Heart right ventricle (tissue), 16 donors: ENCODE measurements around the gene LRAT. TPM values are rescaled to one million over a fixed set of nuclear protein-coding genes. Genes with fewer than 3 reads are reported as not detected.

ENCODE experiments used
- ATAC-seq, 8 donors: fragments of 200-7000 bp; cut with Tn5 transposase; one replicate each; pipeline ENCODE4 v1.9.1; 2020; ENCODE audit warnings: mild to moderate bottlenecking in 8 of 8, moderate library complexity in 8 of 8, moderate number of reproducible peaks in 1 of 8
- DNase-seq, 2 donors: peaks; one replicate each; pipeline ENCODE4 v3.0.0-alpha.2; 2020
- H3K27ac ChIP-seq, 10 donors: fragments of 200-600 bp; sonication (generic) in 2 of 10; one replicate each; pipeline versions ENCODE4 v1.5.0 to v1.8.0; 2020 to 2022; ENCODE audit warnings: mild to moderate bottlenecking in 3 of 10
- H3K27me3 ChIP-seq, 7 donors: fragments of 200-600 bp; one replicate each; pipeline ENCODE4 v1.8.0; 2021 to 2022; ENCODE audit warnings: mild to moderate bottlenecking in 2 of 7
- H3K36me3 ChIP-seq, 9 donors: fragments of 200-600 bp; sonication (generic) in 1 of 9; one replicate each; pipeline versions ENCODE4 v1.5.0 to v1.8.0; 2020 to 2022; ENCODE audit warnings: mild to moderate bottlenecking in 2 of 9
- H3K4me1 ChIP-seq, 9 donors: fragments of 200-600 bp; sonication (generic) in 1 of 9; one replicate each; pipeline versions ENCODE4 v1.5.0 to v1.8.0; 2020 to 2022; ENCODE audit warnings: mild to moderate bottlenecking in 4 of 9
- H3K4me3 ChIP-seq, 10 donors: fragments of 200-600 bp; sonication (generic) in 2 of 10; one replicate each; pipeline versions ENCODE4 v1.5.0 to v1.8.0; 2020 to 2022; ENCODE audit warnings: mild to moderate bottlenecking in 7 of 10, moderate library complexity in 2 of 10
- H3K9me3 ChIP-seq, 11 donors: fragments of 200-600 bp in 10 of 11; sonication (generic) in 2 of 11; one replicate each; pipeline versions ENCODE4 v1.5.0 to v1.8.0; 2013 to 2022; ENCODE audit warnings: mild to moderate bottlenecking in 2 of 11, control low read depth in 1 of 11, moderate library complexity in 1 of 11
- CTCF ChIP-seq, 9 donors: fragments of 200-600 bp; sonication (generic) in 2 of 9; IDR thresholded peaks; one replicate each; pipeline versions ENCODE4 v1.5.0 to v1.8.0; 2021 to 2022; ENCODE audit warnings: antibody characterized with exemption in 9 of 9, mild to moderate bottlenecking in 5 of 9, moderate library complexity in 1 of 9
- WGBS, 2 donors: extraction: QIAGEN DNeasy Blood & Tissue Kit; methylation state at CpG; one replicate each; pipeline ENCODE4 v1.1.7; 2013; ENCODE audit warnings: inconsistent platforms in 1 of 2; 5-methylcytosine and 5-hydroxymethylcytosine counted together
- intact Hi-C, 10 donors: fragments of 100-400 bp; cut with DNase I; formaldehyde crosslinking; loops; one replicate each; pipeline versions ENCODE4 v1.11.1 to v1.14.2; 2022
- polyA plus RNA-seq, 2 donors: library from polyadenylated mRNA; stranded (reverse); fragments of 200-250 nt; gene quantifications; one replicate each; pipeline ENCODE4 v1.2.3, GENCODE V29; 2013
- total RNA-seq, 10 donors: library from RNA; stranded (reverse); fragmentation: NEBNext Ultra II Directional in 3 of 10; extraction: Animal tissue kit (Norgen Biotek cat#: 25700) in 3 of 10; gene quantifications; one replicate each; pipeline versions ENCODE4 v1.2.1 to v1.2.4, GENCODE V29; 2021 to 2023
- donor health status: Arrhythmogenic right ventricular cardiomyopathy.
- donor health status: ischemic (EF 13 %, LVEDD 7.1; RV severe dilation, severe dysfunction).
- donor health status: healthy with polysubstance abuse.
- donor health status: DM: no; HTN: yes; CAD: no.
- donor health status: DM: no; HTN: no; CAD: no.
- donor health status: ischemic (EF 25% LVEDD 6.9; RV normal size, moderate dysfunction).
- donor health status: ischemic (EF 25% LVEDD 5.7; RV mildly dilated, moderate dysfunction).
- donor health status: healthy.
- donor health status: DM: yes; HTN: yes; CAD: no.
- donor health status: Ischemic cardiomyopathy.
- donor health status: ischemic (EF 35%, LVEDD 5.7; RV mildly dilated, moderate dysfunction).
- donor health status: nonischemic (EF 11% LVEDD 7.7; RV severe dilation, severe dysfunction).
- donor health status: DM: yes; HTN: yes; CAD: no.
- donor health status: PGD.
- donor health status: ischemic (EF 29% LVEDD 5.4; RV normal size, mild dysfunction).
- donor health status: nonischemic (EF 23%, LVEDD 6.1; RV moderate dilation, normal function).

Gene LRAT
- total and polyA plus RNA-seq, 12 donors, result 0.11 to 0.15 TPM; not detected in 10

GRCh38 chr4:154741131-154741665 lies 2.6 kb upstream of the LRAT start:
- ATAC-seq (no peak), DNase-seq (no peak)
- peak overlapping the region in 2 of 10 donors; percentile 13 to 43 for H3K4me3 ChIP-seq
- H3K36me3 ChIP-seq, result no peaks in the 10 kb centered on the region
- H3K27ac ChIP-seq, result no peak overlapping the region
- WGBS, 2 donors, result 20 to 30% methylated on average over 20 of the region's 20 CpGs
- no peaks in the 10 kb centered on the region for H3K9me3 ChIP-seq
- H3K27me3 ChIP-seq, result peaks cover 15 to 64% (median 55%) of the 10 kb centered on the region in 7 donors
- H3K4me1 ChIP-seq, result peaks cover 0 to 32% (median 18%) of the 10 kb centered on the region in 9 donors
- intact Hi-C loops, result no loop called here
- TF ChIP-seq CTCF (IDR thresholded peaks at IDR 0.05), result no peak

GRCh38 chr4:154741922-154742850 lies 1.6 kb upstream of the LRAT start:
- no peaks in the 10 kb centered on the region for H3K9me3 ChIP-seq

GRCh38 chr4:154744341-154744926 lies 634 bp downstream of the LRAT start:
- intact Hi-C loops, result no loop called here
- no peaks in the 10 kb centered on the region for H3K36me3 ChIP-seq
- 4 to 6% methylated on average over 31 of the region's 31 CpGs for WGBS, 2 donors
- H3K4me3 ChIP-seq, result peak overlapping the region in 7 of 10 donors; percentile 40 to 51 (median 43)
- no peak for ATAC-seq
- TF ChIP-seq CTCF (IDR thresholded peaks at IDR 0.05), result no peak
- no peak for DNase-seq
- peaks cover 0 to 32% (median 18%) of the 10 kb centered on the region in 9 donors for H3K4me1 ChIP-seq
- peaks cover 15 to 90% (median 70%) of the 10 kb centered on the region in 7 donors for H3K27me3 ChIP-seq
- no peaks in the 10 kb centered on the region for H3K9me3 ChIP-seq
- no peak overlapping the region for H3K27ac ChIP-seq

More at GRCh38 chr4:154741922-154742850, 1.6 kb upstream of the LRAT start:
- Histone ChIP-seq H3K4me3 (peak overlapping the region in 9 of 10 donors; percentile 4 to 51 (median 39)), H3K36me3 (no peaks in the 10 kb centered on the region), H3K4me1 (peaks cover 0 to 32% (median 18%) of the 10 kb centered on the region in 9 donors), H3K27ac (no peak overlapping the region), H3K27me3 (peaks cover 15 to 74% (median 64%) of the 10 kb centered on the region in 7 donors)
- 2% methylated on average over 49 of the region's 49 CpGs for WGBS, 2 donors
- DNase-seq (no peak), ATAC-seq (no peak)
- intact Hi-C loops, result no loop called here
- TF ChIP-seq CTCF (IDR thresholded peaks at IDR 0.05), result no peak

- 66 to 68% methylated on average over 6 of the region's 6 CpGs for WGBS, 2 donors
- intact Hi-C loops, result no loop called here
Observed at GRCh38 chr4:154757713-154758112, 13.9 kb downstream of the LRAT start.

More at GRCh38 chr4:154757713-154758112, 13.9 kb downstream of the LRAT start:
- no peak for DNase-seq
- Histone ChIP-seq H3K27me3 (peaks cover 0 to 30% (median 0%) of the 10 kb centered on the region in 7 donors), H3K9me3 (no peaks in the 10 kb centered on the region), H3K4me3 (no peak overlapping the region), H3K27ac (no peak overlapping the region), H3K4me1 (no peaks in the 10 kb centered on the region), H3K36me3 (no peaks in the 10 kb centered on the region)
- TF ChIP-seq CTCF (IDR thresholded peaks at IDR 0.05), result no peak
- ATAC-seq, result no peak
